DOHH2 (cell line): ENCODE data around the gene LRRC61.

Experiments used
- CTCF ChIP-seq: fragments of 200-600 bp; sonication (generic); IDR thresholded peaks from one replicate; pipeline ENCODE4 v1.5.1; 2014; ENCODE audit warnings: antibody characterized with exemption, mild to moderate bottlenecking, low read depth, low read length; ENCODE audit not compliant: poor library complexity, severe bottlenecking
- EZH2phosphoT487 ChIP-seq: fragments of 200-600 bp; sonication (generic); IDR thresholded peaks from 2 replicates; pipeline ENCODE4 v1.6.1; 2017; ENCODE audit warnings: borderline replicate concordance, mild to moderate bottlenecking, antibody characterized with exemption, low read length, moderate library complexity, mixed read lengths

GRCh38 chr7:150355666-150356059 lies 32.5 kb downstream of the LRRC61 start:
- no peak for TF ChIP-seq CTCF
- no peak for TF ChIP-seq EZH2phosphoT487
